Mesendoderm (in vitro differentiated cells): ENCODE results near the gene C2orf49.
A peak's percentile ranks its signal among the peaks of the same experiment; 100 is the strongest.

ENCODE experiments used
- DNase-seq: peaks from one replicate; pipeline ENCODE4 v3.0.0; 2013
- H2AK5ac ChIP-seq: 2 replicates; pipeline ENCODE4 v1.6.1; 2013; ENCODE audit warnings: low read length, inconsistent platforms
- H2BK120ac ChIP-seq: 2 replicates; pipeline ENCODE4 v1.6.1; 2013; ENCODE audit warnings: low read depth, mild to moderate bottlenecking, low read length, moderate library complexity, mixed read lengths
- H2BK15ac ChIP-seq: replicated peaks from 2 replicates; pipeline ENCODE4 v1.6.1; 2013; ENCODE audit warnings: low read depth, mild to moderate bottlenecking, moderate library complexity
- H2BK5ac ChIP-seq: 2 replicates; pipeline ENCODE4 v1.6.1; 2013; ENCODE audit warnings: low read length, inconsistent platforms
- H3K18ac ChIP-seq: 2 replicates; pipeline ENCODE4 v1.6.1; 2013; ENCODE audit warnings: mild to moderate bottlenecking, low read length, mixed read lengths
- H3K23ac ChIP-seq: one replicate; pipeline ENCODE4 v1.6.1; 2013; ENCODE audit warnings: low read length
- H3K27ac ChIP-seq: 2 replicates; pipeline ENCODE4 v1.5.1; 2013; ENCODE audit warnings: low read depth, mild to moderate bottlenecking, inconsistent platforms, low read length, moderate library complexity
- H3K27me3 ChIP-seq: 2 replicates; pipeline ENCODE4 v1.6.1; 2013; ENCODE audit warnings: low read length, control low read depth, mild to moderate bottlenecking, inconsistent platforms; ENCODE audit not compliant: insufficient read depth, poor library complexity
- H3K36me3 ChIP-seq: 2 replicates; pipeline ENCODE4 v1.6.1; 2013; ENCODE audit warnings: low read length, inconsistent platforms; ENCODE audit not compliant: control insufficient read depth, insufficient read depth
- H3K4ac ChIP-seq: one replicate; pipeline ENCODE4 v1.6.1; 2013; ENCODE audit warnings: low read depth, mild to moderate bottlenecking, low read length, moderate library complexity
- H3K4me1 ChIP-seq: 2 replicates; pipeline ENCODE4 v1.6.1; 2013; ENCODE audit warnings: low read depth, low read length, inconsistent platforms; ENCODE audit not compliant: control insufficient read depth
- H3K4me2 ChIP-seq: 2 replicates; pipeline ENCODE4 v1.6.1; 2013; ENCODE audit warnings: low read length
- H3K4me3 ChIP-seq: 2 replicates; pipeline ENCODE4 v1.5.1; 2013; ENCODE audit warnings: mild to moderate bottlenecking, low read length
- H3K56ac ChIP-seq: one replicate; pipeline ENCODE4 v1.6.1; 2013; ENCODE audit warnings: low read length
- H3K79me1 ChIP-seq: 2 replicates; pipeline ENCODE4 v1.6.1; 2013; ENCODE audit warnings: low read length, inconsistent platforms
- H3K79me2 ChIP-seq: 2 replicates; pipeline ENCODE4 v1.6.1; 2013; ENCODE audit warnings: mild to moderate bottlenecking, low read length; ENCODE audit not compliant: control insufficient read depth, insufficient read depth
- H3K9ac ChIP-seq: 2 replicates; pipeline ENCODE4 v1.6.1; 2013; ENCODE audit warnings: low read length, inconsistent platforms
- H4K5ac ChIP-seq: one replicate; pipeline ENCODE4 v1.6.1; 2013; ENCODE audit warnings: low read length
- H4K8ac ChIP-seq: one replicate; pipeline ENCODE4 v1.6.1; 2013; ENCODE audit warnings: low read depth, mild to moderate bottlenecking, control low read depth, low read length, moderate library complexity
- WGBS: extraction: QIAGEN DNeasy Blood & Tissue Kit; methylation state at CpG from one replicate; pipeline ENCODE4 v1.1.7; 2013; ENCODE audit warnings: low lambda C conversion rate, missing lambda C conversion rate; ENCODE audit not compliant: insufficient coverage; ENCODE audit errors: extremely low coverage; 5-methylcytosine and 5-hydroxymethylcytosine counted together

The C2orf49 gene

GRCh38 chr2:105398336-105399206, 61.2 kb downstream of the C2orf49 start, which contains the start of gene FHL2:
FHL2 (minus strand) TSS chr2:105399051; CDS start chr2:105386516, 12,535 bp downstream.
- Histone ChIP-seq H3K79me2 (peaks cover 15% of the 10 kb centered on the region), H3K4me2 (peak within 1 kb of the TSS; percentile 73), H3K56ac (peak within 1 kb of the TSS; percentile 98), H3K36me3 (no peaks in the 10 kb centered on the region), H3K4me1 (peaks cover 1% of the 10 kb centered on the region), H2BK120ac (peak within 1 kb of the TSS; percentile 5), H3K23ac (peak within 1 kb of the TSS; percentile 94), H2BK15ac (peak within 1 kb of the TSS; percentile 27), H2BK5ac (no peak within 1 kb of the TSS), H3K27ac (no peak within 1 kb of the TSS), H4K5ac (no peak within 1 kb of the TSS), H2AK5ac (no peak within 1 kb of the TSS), H3K9ac (peak within 1 kb of the TSS; percentile 96), H3K4me3 (peak within 1 kb of the TSS; percentile 89), H3K27me3 (no peaks in the 10 kb centered on the region), H3K79me1 (peaks cover 9% of the 10 kb centered on the region), H3K4ac (no peak within 1 kb of the TSS), H4K8ac (no peak within 1 kb of the TSS), H3K18ac (peak within 1 kb of the TSS; percentile 89)
- WGBS, result no CpG with 5 or more reads among the region's 74 CpGs
- DNase-seq, result peak; percentile 90
